GM19239 (cell line): Measurements from ENCODE around the gene CRACR2B.

Experiments used
- DNase-seq: peaks from one replicate; pipeline ENCODE4 v3.0.0; 2011; ENCODE audit warnings: low spot score; ENCODE audit not compliant: insufficient read length
- FAIRE-seq: peaks from 2 replicates; lab custom pipeline; 2011; peaks lifted over from hg19 to GRCh38; lab: Jason Lieb, UNC

CRACR2B gene

GRCh38 chr11:836700-837099 lies 9.0 kb downstream of the CRACR2B start:
- FAIRE-seq (no peak), DNase-seq (no peak)

DNA sequence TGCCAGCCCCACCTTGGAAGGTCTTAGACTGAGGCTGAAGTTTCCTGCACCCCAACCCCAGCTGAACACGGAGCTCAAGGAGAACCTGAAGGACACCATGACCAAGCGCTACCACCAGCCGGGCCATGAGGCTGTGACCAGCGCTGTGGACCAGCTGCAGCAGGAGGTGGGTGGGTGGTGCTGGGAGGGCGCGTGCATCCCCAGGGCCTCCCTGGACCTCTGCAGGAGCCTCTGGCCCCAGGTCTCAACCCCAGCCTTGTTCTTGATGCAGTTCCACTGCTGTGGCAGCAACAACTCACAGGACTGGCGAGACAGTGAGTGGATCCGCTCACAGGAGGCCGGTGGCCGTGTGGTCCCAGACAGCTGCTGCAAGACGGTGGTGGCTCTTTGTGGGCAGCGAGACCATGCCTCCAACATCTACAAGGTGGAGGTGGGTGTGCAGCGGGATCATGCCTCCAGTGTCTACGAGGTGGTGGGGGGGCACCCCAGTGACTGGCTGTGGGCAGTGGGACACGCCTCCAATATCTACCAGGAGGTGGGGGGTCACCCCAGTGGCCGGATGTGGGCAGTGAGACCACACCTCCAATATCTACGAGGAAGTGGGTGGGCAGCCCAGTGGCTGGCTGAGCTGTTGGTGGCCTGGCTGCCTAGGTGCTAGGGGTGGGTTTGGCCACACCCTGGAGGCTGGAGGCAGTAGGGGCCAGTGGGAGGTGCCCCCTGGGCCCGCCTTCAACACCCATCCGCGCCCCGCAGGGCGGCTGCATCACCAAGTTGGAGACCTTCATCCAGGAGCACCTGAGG lies 9.7 kb downstream of the CRACR2B start:
- FAIRE-seq: no peak

GRCh38 chr11:837990-838307 lies 10.2 kb downstream of the CRACR2B start:
- DNase-seq: no peak
- FAIRE-seq: no peak

More for the DNA sequence above, 9.7 kb downstream of the CRACR2B start:
- DNase-seq: no peak

DNA sequence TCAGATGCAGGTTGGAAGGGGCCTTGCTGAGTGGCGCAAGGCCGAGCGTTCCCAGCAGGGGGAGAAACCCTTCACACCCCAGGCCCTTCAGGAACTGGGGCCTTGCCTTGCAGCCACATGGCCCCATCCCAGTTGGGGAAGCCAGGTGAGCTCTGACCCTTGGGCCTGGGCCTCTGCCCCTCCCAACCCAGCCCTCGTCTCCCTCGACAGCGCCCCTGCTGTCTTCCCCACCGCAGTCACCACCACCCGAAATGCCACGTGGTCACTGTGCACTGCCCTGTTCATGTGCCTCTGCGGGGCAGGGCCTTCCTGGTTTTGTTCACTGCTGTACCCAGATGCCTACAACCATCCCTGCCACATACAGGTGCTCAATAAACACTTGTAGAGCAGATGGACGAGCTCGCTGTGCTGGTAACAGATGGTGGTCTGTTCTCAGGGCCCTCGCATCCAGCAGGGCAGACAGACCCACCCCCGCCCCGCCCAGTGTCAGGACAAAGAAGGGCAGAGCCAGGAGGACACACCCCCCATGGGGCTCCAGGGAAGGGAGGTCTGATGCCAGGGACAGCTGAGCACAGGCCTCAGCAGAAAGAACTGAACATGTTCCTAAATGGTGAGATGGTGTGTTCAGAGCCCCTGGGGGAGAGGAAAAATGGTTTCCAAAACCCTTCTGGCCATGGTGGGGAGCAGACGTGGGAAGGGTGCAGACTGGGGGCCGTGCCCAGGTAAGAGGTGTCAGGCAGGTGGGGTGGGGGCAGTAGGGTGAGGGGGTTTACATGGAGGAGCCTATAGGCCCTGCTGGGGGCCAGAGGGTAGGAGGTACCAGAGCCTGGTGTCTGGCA lies 10.9 kb downstream of the CRACR2B start:
- FAIRE-seq (no peak), DNase-seq (no peak)

DNA sequence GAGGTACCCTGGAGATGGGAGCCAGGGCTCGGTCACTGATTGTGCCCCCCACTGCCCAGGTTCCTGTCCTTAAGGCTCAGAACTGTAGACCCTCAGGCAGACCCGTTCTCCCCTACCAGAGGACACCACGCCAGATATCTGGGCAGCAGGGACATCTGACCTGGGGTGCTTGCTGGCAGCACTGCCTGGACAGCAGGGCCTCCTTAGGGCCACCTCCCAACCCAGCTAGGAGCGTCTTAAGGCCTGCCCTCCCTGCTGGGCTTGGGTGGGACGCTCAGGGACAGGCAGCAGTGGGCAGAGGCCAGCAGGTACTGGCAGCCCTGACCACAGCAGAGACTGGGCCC lies 11.5 kb downstream of the CRACR2B start:
- no peak for FAIRE-seq
- DNase-seq: no peak

DNA sequence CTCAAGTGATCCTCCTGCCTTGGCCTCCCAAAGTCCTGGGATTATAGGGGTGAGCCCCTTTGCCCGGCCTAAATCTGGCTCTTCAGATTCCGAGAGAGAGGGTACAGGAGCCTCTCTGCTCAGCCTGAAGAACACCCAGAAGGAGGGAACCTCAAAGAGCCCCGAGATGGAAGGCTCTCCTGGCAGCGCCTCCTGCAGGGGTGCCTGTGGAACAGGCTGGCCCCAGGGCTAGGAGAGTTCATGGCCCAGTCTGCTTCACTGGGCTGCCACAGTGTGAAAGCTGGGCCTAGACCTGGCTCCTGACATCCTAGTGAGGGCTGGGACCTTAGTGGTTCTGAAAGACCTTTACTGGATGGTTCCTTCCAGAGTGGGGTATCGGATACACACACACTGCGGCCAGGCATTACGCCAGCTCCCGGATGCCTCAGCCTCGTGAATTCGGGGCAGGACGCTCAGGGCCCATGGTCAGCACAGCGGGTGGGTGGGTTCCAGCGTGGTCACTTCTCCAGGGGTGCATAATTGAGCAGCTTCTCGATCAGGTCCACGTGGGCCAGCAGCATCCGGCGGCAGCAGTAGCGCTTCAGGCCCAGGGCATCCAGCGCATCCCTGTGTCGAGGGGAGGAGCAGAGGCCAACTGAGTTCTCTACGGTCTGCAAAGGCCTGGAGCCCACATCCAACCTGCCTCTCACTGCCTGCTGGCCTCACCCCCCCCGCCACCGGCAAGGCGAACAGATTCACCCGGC lies 12.3 kb downstream of the CRACR2B start:
- no peak for FAIRE-seq
- no peak for DNase-seq

GRCh38 chr11:841981-842369 lies 14.3 kb downstream of the CRACR2B start:
- FAIRE-seq (peak; percentile 18), DNase-seq (no peak)

DNA sequence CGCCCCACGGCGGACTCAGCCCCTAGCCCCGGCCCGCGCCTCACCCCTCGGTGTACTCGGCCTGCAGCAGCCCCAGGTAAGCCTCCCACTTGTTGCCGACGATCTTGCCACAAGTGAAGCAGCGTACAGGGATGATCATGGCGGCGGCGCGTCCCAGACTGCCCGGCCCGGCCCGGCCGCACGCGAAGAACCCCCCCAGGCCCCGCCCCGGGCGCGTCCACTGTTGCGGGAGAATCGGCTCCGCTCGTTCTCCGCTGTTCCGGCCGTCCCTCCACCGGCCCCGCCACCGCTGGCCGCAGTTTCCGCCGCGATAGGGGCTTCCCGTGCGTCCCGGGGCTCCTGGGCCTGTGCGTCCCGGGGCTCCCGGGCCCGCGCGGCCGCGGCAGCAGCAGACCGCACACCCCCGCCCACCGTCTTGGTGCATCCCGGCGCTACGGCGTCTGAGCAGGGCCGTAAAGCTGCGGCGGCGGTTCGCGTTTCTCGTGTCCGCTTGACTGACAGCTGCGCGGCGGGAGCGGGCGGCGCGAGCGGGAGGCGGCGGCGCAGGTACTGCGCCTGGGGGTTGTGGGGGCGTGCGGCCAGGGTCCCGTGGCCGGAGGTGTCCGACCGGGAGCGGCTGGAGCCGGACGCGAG lies 14.8 kb downstream of the CRACR2B start, which contains the start of the genes POLR2L and TSPAN4:
POLR2L (minus strand) TSS at position 160 of the 633 bp plus-strand sequence; CDS start at position 139, 21 bp downstream.
TSPAN4 (plus strand) TSS at position 483 of the 633 bp plus-strand sequence. CDS start 7,453 bp downstream, outside the sequence.
- peak; percentile 91 for FAIRE-seq

GRCh38 chr11:843086-843734 lies 15.5 kb downstream of the CRACR2B start:
- no peak for FAIRE-seq
- DNase-seq: no peak

More for the DNA sequence above, 14.8 kb downstream of the CRACR2B start, which contains the start of the genes POLR2L and TSPAN4:
- peak; percentile 95 for DNase-seq

DNA sequence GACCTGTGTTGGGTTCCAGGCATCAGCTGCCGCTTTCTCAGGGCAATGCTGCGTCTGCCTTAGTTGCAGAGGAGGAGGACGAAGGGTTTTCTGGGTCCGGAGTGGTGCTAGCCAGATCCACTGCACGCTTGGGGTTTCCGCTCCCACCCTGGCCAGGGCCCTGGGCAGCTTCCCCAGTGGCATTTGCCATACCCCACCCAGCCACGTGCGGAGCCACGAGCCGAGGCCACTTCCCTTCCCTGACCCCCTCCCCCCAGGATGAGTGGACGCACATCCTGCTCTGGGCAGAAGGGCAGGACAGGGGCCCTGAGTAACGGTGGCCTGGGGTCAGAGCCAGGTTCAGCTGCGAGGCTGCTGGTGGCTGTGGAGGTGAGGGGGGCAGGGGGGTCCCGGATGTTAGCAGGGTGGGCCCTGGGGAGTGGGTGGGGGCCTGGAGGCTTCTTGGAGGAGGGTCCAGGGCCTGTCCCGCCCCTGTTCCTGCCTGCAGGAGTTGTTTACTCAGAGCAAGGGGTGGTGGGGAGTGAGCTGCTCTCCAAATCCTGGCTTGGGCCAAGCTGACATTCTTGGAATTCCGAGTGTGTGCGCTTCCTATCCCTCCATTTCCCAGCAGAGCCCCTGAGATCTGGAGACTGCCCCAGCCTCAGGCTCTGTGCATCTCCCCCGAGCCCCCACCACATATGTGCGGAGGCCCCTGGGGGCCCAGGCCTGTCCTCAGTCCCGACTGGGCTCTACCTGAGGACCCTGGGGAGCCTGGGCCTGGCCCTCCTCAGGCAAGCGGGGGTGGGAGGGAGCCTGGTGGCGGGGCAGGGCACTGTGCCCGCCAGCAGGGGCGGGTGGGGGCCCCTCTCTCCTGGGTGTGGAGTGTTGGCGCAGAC lies 16.3 kb downstream of the CRACR2B start:
- no peak for FAIRE-seq

GRCh38 chr11:844693-845644 lies 17.2 kb downstream of the CRACR2B start:
- FAIRE-seq (no peak), DNase-seq (no peak)

More for the DNA sequence above, 16.3 kb downstream of the CRACR2B start:
- DNase-seq: no peak

- DNase-seq (no peak), FAIRE-seq (no peak)
Observed at GRCh38 chr11:845872-846495, 18.3 kb downstream of the CRACR2B start.

DNA sequence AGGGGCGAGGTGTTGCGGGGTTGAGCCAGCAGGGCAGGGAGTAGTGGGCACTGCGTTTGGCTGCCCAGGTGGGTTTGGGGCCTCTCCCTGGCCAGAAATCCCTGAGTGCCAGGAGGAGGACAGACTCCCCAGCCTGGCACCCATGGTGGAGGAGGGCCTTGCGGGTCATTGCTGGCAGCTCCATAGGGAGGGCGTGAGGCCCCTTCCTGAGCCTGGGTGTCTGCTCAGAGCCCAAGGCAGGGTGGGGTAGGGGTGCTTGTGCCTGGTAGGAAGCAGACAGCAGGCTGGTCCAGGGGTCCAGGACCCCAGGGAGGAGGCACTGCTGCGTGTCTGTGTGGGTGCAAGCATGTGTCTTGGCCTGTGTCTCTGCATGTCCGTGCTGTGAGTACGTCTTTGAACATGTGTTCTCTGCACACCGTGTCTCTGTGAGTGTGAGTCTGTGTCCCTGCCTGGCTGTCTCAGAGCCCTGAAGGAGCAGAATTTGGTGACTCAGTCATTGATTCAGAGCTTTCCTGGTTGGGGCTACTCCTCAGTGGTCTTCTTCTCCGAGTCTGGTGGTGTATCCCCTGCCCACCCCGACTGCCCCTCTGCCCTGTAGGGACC lies 18.9 kb downstream of the CRACR2B start:
- FAIRE-seq (no peak), DNase-seq (no peak)

DNA sequence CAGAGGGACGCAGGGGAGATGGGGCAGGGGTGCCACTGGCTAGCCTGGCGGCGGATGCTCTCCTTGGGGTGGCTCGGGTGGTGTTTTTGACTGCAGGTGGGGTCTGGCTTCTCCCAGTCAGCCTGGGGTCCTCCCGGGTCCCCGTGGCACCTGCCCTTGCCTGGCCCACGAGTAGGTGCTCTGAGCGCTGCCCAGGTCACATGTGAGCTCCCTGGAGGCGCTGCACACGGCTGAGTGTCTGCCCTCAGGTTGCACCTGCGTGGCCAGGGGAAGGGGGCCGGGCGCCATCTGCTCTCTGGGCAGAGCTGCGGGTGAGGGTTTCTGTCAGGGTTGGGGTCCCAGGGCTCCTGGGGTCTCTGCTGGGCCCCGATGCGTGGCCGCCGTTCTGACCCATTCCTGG lies 20.2 kb downstream of the CRACR2B start:
- FAIRE-seq: no peak
- no peak for DNase-seq

GRCh38 chr11:848380-848931 lies 20.7 kb downstream of the CRACR2B start:
- FAIRE-seq (peak; percentile 81), DNase-seq (peak; percentile 97)

- FAIRE-seq (no peak), DNase-seq (no peak)
Observed at GRCh38 chr11:849104-849824, 21.5 kb downstream of the CRACR2B start.
